HG02943 (cell line): Measurements from ENCODE around the gene RGS12.

Experiments
- ATAC-seq: cut with Tn5 transposase; IDR thresholded peaks from one replicate; pipeline ENCODE4 v1.9.1; 2021; ENCODE audit warnings: mild to moderate bottlenecking, low read depth, moderate library complexity; ENCODE audit not compliant: unreplicated experiment

Gene RGS12

DNA sequence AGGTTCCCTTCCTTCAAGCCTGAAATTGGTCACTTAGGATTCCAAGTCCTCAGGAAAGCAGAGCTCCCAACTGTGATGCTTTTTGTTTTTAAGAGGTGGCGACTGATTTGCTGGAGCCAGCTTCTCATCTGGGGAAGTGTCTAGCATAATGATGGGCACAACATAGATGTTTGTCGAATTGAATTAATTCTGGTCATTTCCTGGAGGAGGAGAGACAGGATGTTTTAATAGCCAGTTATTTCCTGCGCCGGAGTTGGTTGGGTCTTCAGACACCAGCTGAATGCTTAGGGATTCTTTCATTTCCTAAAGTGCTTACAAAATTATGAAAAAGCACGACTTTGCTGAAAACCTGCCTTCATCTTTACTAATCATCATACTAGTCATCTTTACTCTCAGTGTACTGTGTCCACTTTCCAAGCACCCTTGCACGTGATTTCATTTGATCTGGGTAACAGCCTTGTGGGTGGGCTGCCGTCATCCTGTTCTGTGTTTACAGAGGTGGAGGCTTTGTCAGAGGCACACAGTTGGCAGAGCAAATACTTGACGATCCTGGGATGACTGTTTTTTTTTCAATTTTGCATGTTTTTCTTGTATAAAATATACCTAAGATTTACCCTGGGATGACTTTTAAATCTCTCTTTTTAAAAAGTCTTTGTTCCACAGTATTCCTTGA is 49.5 kb downstream of the RGS12 start:
- no peak for ATAC-seq
